GM19397 (cell line): ENCODE measurements around the gene ANKRD44.

ENCODE experiments used
- ATAC-seq: cut with Tn5 transposase; IDR thresholded peaks from one replicate; pipeline ENCODE4 v1.9.1; 2021; ENCODE audit warnings: mild to moderate bottlenecking, moderate library complexity; ENCODE audit not compliant: unreplicated experiment

Gene ANKRD44

DNA sequence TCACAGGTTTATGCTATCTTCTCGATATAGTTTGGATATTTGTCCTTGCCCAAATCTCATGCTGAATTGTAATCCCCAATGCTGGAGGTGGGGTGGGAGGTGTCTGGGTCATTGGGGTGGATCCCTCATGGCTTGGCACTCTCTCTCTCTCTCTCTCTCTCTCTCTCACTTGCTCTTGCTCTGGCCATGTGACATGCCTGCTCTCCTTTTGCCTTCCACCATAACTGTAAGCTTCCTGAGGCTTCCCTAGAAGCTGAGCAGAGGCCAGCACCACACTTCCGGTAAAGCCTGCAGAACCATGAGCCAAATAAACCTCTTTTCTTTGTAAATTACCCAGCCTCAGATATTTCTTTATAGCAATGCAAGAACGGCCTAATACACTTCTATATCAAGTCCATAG is 342.8 kb downstream of the ANKRD44 start:
- no peak for ATAC-seq

DNA sequence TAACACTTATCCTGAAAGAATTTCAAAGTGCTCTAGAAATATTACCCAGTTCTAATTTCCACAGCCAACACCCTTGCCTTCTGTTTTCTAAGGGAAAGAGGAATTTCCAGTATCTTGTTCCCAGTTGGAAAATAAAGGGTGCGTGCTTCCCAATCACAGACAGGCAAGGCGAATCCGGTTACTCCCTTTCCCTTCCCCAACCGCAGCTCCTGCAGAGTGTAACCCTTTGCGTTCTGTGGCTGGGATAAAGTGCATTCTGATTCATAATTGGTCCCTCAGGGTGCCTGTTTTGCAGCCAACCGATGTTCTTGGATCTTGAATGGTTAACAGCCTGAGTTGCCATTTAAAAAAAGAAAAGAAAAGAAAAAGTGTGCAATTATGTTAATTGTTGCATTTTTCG is 343.5 kb downstream of the ANKRD44 start:
- no peak for ATAC-seq

DNA sequence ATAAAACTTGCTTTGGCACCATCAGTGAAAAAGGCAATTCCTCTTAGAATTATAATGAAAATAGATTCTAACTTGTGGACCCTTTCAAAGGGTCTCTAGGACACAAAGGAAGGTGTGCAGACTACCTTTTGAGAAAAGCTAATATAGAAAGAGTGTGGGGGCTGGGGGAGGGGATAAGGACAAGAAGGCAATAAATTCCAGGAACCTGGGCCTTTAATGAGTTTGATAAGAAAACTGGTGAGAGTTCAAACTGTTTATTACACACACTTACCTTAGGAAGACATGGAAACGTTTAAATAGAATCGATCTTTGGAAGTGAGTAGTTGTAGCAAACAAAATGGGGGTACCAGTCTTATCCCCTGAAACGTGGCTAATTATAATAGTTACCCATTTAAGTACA is 344.5 kb downstream of the ANKRD44 start:
- no peak for ATAC-seq

DNA sequence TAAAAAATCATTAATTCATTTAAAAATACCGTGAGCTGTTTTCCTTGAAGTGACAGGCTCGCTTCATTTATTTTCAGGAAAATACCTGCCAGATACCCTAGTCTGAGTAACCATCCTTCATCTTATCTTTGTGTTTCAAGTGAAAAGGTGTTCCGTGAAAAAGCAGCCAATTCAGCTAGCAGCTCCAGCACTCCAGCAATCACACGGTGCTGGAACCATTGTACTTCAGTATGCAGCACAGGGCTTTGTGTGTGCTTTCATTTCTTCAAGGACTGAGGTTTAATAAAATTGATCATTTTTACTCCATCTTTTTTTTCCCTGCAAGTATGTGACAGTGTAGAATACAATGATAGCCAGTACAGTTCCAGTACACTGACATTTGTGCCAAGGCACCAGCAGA is 344.9 kb downstream of the ANKRD44 start:
- no peak for ATAC-seq

DNA sequence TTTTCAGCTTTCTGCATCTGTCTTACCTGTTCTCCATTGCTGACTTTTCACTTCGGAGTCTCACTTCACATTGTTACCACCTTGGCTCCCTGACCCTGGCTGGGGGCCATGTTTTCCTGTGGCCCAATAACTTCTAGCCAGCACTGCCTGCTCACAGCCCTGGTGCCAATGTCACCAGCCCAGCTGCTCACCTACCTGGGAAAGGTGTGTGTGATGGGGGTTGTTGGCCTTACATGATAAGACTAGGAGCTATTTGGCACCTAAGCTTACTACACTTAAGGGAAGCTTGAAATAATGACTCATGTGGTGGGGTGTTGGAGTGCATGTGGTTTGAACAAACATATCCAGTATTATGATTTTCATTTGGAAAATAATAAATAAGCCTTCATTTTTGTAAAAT is 346.6 kb downstream of the ANKRD44 start:
- ATAC-seq = no peak

DNA sequence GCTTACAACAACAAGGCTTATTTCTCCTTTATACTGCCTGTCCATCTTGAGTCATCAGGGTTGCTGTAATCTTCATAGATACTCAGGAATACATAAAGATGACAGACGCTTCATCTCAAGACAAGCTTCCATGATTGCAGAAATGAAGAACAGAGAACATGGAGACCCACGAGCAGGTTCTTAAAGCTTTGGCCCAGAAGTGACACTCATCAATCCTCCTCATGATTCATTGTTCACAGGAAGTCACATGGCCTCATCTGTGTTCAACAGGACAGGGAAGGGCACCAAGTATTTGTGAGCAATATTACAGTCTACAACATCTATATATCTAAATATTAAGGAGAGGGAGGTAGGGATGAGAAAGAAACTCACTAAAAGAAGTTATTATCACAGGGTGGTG is 347.5 kb downstream of the ANKRD44 start:
- ATAC-seq = no peak

DNA sequence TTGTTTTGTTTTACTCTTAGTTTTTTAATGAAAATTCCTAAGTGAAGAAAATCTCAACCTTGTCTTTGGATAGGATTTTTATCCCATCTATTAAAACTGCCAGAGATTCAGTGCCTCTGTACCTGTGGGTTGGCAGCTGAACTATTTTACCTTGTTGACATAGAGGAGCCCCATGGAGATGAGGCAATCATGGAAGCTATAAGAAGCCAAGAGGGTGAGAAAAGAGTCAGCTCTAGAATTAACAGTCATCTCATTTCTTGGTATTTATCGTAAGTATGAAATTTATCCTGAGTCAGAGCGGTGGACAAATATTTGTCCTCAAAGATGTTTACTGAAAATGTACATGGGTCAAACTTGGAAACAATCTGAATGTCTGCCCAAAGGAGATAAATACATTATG is 348.3 kb downstream of the ANKRD44 start:
- ATAC-seq = no peak

DNA sequence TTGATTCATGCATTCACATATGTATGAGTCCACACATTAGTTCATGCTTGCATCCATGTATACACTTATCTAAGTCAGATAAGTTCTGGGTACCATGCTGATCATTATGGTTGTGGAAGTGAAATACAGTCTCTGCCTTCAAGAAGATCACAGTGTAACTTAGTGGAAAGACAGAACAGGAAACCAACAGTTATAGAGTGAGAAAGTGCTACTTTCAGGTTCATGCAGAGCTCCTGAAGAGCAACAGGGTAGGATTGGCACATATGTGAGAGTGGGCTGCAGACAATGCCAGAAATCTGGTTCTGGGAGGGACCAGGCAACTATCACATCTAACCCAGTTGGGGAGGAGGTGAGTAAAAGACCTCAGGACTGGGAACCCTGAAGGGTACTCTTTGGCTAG is 348.7 kb downstream of the ANKRD44 start:
- ATAC-seq = peak; percentile 91

DNA sequence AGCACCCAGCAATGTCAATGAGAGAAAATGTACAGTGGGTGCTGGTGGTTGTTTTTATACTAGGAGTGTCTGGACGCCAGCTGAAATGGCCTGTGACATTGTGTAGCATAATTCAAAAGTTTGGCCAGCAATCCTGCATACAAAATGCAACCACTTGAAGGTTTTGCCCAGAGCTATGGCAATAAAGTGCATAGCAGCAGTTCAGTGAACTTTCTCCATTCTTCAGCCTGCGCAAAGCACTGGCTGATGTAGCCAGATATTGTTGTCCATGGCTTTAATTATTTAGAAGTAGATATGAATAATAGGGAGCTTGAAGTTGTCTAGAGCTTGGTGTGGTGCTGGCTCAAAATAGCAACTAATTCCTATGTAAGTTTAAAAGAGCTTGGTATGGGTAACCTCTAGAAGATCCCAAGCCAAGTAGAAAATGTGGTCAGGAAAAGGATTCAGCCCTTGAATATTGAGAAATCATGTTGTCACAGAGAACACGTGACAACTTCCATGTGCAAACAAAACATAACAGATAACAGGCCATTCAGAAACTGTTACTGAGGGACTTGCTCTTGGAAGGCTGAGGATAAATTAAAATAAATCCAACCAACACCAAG is 350.7 kb downstream of the ANKRD44 start:
- no peak for ATAC-seq

DNA sequence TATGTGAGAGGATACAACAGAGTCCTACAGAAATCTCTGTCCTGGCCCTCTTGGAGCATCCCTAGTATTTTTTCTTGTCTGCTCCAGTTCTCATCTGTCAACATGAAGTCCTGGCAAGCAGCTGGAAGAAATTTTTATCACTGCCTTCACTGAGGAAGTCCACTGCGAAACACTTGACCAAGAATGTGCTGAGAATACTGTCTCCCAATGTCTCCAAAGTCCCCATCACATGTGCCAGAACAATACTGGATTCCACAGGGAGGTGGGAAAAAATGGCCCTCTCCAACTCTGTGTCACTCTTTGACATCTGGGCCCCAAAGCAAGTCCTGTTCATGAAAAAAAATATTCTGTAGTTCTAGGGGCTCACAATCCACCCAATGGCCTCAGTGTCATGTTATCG is 351.3 kb downstream of the ANKRD44 start:
- no peak for ATAC-seq

DNA sequence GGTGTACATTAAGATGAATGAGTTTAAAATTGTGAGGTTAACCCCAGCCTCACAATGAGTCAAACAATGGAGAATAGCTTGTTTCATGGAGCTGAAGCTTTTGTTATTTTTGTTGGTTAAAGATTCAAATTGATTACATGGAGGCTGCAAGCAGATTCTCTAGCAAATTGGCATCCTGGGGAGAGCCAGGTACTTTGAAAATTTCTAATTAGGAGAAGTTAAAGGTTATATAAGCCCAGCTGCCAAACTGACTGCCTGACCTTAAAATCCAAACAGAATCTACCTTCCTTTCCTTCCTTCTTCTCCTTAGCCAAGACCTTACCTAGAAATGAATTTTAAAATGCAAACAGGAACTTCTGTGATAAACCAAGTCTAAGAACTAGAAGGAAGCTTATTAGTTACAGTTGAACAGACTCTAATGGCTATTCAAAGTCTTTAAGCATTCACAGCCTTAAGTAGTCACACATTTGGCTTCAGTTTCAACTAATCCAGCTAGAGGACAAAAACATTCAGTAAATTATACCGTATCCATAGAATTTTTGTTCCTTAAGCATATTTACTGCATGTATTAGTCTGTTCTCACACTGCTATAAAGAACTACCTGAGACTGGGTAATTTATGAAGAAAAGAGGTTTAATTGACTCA is 352.6 kb downstream of the ANKRD44 start:
- no peak for ATAC-seq

DNA sequence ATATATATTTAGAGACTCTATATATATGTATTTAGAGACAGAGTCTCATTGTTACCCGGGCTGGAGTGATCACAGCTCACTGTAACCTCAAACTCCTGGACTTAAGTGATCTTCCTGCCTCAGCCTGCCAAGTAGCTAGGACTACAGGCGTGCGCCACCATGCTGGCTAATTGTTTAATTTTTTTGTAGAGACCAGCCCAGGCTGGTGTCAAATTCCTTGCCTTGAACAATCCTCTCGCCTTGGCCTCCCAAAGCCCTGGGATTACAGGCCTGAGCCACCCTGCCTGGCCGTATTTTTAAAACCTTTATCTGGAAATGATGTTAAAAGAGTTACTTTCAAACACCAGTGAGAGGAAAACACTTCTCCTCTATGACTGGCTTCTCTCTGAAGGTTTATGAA is 353.1 kb downstream of the ANKRD44 start:
- ATAC-seq = no peak

DNA sequence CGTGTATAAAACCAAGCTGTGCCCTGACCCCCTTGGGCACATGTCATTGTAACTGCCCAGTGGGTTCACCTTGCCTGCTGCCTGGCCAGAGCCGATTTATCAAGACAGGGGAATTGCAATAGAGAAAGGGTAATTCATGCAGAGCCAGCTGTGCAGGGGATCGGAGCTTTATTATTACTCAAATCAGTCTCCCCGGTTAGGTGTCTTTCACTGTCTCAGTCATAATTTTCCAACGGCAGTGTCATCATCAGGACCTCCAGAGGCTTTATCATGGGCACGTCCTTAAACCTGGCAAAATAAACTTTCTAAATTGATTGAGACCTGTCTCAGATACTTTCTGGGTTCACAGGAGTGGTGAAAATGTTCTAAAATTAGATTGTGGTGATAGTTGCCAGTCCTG is 354.5 kb downstream of the ANKRD44 start:
- no peak for ATAC-seq

DNA sequence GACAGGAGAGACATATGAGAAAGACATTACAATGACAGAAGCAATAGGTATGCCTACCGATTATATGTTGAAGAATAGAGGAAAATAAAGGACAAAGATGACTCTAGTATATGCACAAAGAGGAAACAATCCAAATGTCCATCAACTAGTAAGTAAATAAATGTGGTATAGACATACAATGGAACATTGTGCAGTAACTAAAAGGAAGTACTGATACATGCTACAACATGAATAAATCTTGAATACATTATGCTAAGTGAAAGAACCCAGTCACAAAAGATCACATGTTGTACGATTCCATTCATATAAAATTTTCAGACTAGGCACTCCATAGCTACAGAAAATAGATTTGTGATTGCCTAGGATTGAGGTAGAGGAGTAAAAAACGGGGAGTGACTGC is 355.5 kb downstream of the ANKRD44 start:
- ATAC-seq = no peak

DNA sequence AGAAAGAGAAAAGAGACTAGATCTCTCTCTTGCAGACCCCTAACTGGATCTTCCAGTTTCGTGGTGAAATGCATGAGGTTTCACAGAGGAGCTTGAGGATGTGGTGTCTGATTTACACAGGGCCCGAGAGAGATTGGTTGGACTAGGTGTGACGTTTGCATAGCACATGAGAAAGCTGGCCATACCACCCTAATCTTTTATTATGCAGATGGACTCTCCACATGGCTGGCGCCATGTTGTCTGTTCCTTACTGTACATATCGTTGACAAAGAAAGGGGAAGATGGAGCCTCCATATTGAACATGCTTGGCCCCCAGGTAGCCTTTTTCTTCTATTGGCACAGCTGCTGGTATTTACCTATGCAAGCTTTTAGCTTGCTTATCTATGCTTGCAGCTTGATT is 356.6 kb downstream of the ANKRD44 start:
- no peak for ATAC-seq

DNA sequence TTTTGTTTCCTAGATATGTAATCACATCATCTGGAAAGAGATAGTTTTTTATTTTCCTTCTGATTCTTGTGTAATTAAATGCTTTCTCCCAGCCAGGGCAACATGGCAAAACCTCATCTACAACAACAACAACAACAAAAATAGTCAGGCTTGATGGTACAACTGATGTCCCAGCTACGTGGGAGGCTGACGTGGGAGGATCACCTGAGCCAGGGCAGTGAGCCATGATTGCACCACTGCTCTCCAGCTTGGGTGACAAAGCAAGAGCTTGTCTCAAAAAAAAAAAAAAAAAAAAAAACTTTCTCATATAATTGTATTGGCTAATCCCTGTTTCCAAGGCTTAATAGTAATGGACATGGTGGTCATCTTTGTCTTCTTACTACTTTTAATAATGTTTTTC is 357.6 kb downstream of the ANKRD44 start:
- no peak for ATAC-seq

DNA sequence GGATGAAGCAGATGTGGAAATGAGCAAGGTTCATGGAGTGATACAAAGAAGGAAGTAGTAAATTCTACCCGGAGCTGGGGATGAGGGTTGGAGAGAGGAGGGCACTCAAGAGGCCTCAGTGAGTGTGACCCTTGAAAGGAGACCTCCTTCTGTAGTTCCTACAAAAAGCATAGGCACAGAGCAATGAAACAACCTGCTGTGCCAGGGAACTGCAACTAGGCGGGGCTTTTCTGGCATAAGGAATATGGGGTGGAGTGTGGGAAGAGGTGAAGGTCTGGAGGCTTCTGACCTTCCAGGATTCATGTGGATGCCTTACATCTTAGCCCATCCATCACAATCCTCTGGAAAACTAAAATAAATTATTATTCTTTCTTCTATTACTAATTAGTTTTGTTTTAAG is 358.6 kb downstream of the ANKRD44 start:
- ATAC-seq = no peak

DNA sequence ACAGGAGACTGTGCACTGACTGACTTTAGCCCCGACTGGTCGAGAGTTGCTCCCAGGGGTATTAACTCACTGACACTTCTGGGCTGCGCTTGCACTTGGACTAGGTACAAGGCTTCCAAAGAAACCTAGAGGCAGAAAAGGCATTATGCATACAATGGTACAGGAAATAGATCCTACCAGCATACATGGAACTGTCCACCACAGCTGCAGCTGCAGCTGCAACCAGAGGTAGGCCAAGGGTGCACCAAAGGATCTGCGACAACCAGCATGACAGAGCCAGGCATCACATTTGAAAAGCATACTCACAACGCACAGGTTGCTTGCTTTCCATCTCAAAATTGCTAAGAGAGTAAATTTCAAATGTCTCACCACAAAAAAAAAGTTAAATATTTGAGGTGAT is 361.5 kb downstream of the ANKRD44 start:
- ATAC-seq = no peak

DNA sequence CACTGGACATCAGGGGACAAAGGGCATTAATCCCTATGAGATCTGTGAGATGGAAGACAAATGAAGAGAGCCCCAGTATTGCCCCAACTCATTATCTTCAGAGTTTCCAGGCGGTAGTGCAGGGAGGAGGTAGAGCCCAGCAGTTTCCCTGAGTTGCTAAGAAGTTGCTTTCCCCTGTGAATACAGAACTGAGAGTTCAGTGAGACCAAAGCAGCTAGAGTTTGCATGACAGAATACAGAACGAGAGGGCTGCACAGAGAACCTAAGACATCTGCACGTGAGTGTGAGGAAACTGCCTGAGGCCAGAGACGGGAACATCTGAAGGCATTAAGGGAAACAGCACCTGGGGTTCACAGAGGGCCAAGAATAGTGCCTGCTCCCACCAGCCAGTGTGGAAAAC is 366.0 kb downstream of the ANKRD44 start:
- peak; percentile 87 for ATAC-seq

DNA sequence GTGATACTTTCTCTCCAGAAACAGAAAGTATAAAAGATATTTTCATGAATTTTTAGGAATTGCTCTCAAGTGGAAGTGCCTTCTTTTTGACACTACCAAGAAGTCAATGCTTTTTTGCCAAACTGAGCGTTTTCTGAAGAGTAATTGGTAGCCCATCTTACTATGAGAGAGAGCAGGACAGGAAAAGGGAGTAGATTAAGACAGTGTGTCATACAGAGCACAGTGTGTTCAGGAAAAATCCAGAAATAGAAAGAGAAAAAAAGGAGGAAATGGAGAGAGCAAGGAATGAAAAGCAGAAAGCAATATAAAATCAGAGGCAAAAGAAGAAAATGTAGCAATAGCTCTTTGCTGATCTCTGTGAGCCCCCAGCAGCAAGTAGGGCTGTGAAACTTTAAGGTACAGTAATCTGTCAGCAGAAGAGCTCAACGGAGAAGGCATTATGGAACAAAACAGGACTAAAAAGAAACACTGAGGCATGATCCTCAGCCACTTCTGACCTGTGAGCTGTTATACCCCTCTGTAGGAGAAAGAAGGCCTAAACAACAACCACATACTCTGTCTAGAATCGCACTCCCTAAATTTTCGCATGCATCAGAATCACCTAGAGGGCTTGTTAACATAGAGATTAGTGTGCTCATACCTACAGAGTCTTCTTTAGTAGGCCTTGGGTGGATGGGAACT is 369.0 kb downstream of the ANKRD44 start:
- ATAC-seq = no peak

DNA sequence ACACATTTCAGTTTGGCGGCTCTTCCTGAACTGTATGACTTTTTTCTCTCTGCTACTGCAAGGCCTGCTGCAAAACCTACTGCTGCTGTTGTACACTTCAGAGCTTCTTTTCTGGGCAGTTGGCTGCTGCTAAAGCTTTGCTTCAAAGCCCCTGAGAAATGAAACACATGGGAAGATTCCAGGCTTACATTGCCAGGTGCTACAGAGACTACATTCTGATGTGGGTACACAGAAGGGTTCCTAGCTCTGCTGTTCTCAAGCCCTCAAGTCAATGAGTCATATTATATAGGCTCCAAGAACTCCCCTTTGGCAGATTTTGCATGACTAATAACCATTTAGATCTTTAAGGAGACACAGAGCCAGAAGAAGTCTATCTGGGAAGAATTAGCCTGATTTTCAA is 371.2 kb downstream of the ANKRD44 start:
- no peak for ATAC-seq
